Loucy (cell line): ENCODE data around the gene CNTFR.

Source experiments
- H2AFZ ChIP-seq: fragments of 200-600 bp; sonication (generic); 2 replicates; pipeline ENCODE4 v1.6.0; 2016; ENCODE audit warnings: antibody characterized with exemption, mild to moderate bottlenecking, low read length, moderate library complexity
- H3F3A ChIP-seq: fragments of 200-600 bp; 2 replicates; pipeline ENCODE4 v1.6.0; 2016; ENCODE audit warnings: antibody characterized with exemption, low read depth, mild to moderate bottlenecking
- H3K27me3 ChIP-seq: fragments of 200-600 bp; sonication (generic); 2 replicates; pipeline ENCODE4 v1.6.1; 2014; ENCODE audit warnings: low read length, mild to moderate bottlenecking; ENCODE audit not compliant: insufficient read depth, poor library complexity, severe bottlenecking
- H3K36me3 ChIP-seq: fragments of 200-600 bp; sonication (generic); 2 replicates; pipeline ENCODE4 v1.6.1; 2016; ENCODE audit warnings: low read length; ENCODE audit not compliant: insufficient read depth
- H3K4me1 ChIP-seq: fragments of 200-600 bp; sonication (generic); 2 replicates; pipeline ENCODE4 v1.5.1; 2014; ENCODE audit warnings: low read length, mild to moderate bottlenecking; ENCODE audit not compliant: insufficient read depth, poor library complexity, severe bottlenecking
- H3K4me2 ChIP-seq: fragments of 200-600 bp; sonication (generic); 2 replicates; pipeline ENCODE4 v1.6.0; 2014; ENCODE audit warnings: antibody characterized with exemption, low read length, low read depth, mild to moderate bottlenecking; ENCODE audit not compliant: poor library complexity, severe bottlenecking
- H3K4me3 ChIP-seq: fragments of 200-600 bp; sonication (generic); 2 replicates; pipeline ENCODE4 v1.5.1; 2014; ENCODE audit warnings: low read length, mild to moderate bottlenecking, mixed read lengths; ENCODE audit not compliant: poor library complexity, severe bottlenecking
- H3K79me2 ChIP-seq: fragments of 200-600 bp; sonication (generic); 2 replicates; pipeline ENCODE4 v1.6.1; 2014; ENCODE audit warnings: low read length; ENCODE audit not compliant: insufficient read depth
- H3K9ac ChIP-seq: fragments of 200-600 bp; sonication (generic); 2 replicates; pipeline ENCODE4 v1.6.0; 2014; ENCODE audit warnings: mild to moderate bottlenecking, low read depth, low read length, moderate library complexity; ENCODE audit not compliant: poor library complexity, severe bottlenecking
- H3K9me2 ChIP-seq: fragments of 200-600 bp; sonication (generic); replicated peaks from 2 replicates; pipeline ENCODE4 v1.6.1; 2016; ENCODE audit warnings: low read depth, low read length, mixed read lengths
- H3K9me3 ChIP-seq: fragments of 200-600 bp; sonication (generic); 2 replicates; pipeline ENCODE4 v1.6.1; 2014; ENCODE audit warnings: mild to moderate bottlenecking, antibody characterized with exemption, low read length, low read depth; ENCODE audit not compliant: insufficient read depth
- H4K20me1 ChIP-seq: fragments of 200-600 bp; sonication (generic); 2 replicates; pipeline ENCODE4 v1.6.0; 2014; ENCODE audit warnings: antibody characterized with exemption, low read length, mild to moderate bottlenecking; ENCODE audit not compliant: insufficient read depth, poor library complexity, severe bottlenecking
- EZH2phosphoT487 ChIP-seq: fragments of 200-600 bp; IDR thresholded peaks from 2 replicates; pipeline ENCODE4 v1.6.1; 2018; ENCODE audit warnings: antibody characterized with exemption, mild to moderate bottlenecking, moderate library complexity, borderline replicate concordance
- TF ChIP-seq, protein P1 (sequence below): fragments of 200-600 bp; sonication (generic); conservative IDR thresholded peaks from 2 replicates; pipeline ENCODE4 v1.5.1; 2014; ENCODE audit warnings: mild to moderate bottlenecking, antibody characterized with exemption, low read length

The CNTFR gene

DNA sequence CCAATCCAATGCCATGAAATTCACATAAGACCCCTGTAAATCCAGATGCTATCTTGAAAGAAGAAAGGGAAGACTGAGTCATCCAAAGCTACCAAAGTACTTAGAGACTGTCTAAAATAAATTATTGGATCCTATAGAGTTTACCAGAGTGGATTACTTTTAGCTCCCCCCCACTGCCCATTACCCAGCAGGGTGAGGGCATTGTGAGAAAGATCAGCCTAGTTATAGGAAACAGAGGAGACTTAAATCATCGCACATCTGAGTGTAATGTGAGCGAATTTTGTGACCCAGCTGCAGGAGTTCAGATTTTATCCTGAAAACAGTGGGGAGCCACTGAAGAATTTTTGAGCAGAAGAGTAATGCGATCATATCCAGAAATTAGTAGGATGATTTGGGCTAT lies 65.2 kb downstream of the CNTFR start:
- no peaks in the 10 kb centered on the region for H3K27me3 ChIP-seq
- TF ChIP-seq, protein P1, sequence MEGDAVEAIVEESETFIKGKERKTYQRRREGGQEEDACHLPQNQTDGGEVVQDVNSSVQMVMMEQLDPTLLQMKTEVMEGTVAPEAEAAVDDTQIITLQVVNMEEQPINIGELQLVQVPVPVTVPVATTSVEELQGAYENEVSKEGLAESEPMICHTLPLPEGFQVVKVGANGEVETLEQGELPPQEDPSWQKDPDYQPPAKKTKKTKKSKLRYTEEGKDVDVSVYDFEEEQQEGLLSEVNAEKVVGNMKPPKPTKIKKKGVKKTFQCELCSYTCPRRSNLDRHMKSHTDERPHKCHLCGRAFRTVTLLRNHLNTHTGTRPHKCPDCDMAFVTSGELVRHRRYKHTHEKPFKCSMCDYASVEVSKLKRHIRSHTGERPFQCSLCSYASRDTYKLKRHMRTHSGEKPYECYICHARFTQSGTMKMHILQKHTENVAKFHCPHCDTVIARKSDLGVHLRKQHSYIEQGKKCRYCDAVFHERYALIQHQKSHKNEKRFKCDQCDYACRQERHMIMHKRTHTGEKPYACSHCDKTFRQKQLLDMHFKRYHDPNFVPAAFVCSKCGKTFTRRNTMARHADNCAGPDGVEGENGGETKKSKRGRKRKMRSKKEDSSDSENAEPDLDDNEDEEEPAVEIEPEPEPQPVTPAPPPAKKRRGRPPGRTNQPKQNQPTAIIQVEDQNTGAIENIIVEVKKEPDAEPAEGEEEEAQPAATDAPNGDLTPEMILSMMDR, result no peak
- no peak for TF ChIP-seq EZH2phosphoT487
- no peak overlapping the region for H2AFZ ChIP-seq
- no peak overlapping the region for H3K4me2 ChIP-seq
- H3K36me3 ChIP-seq, result no peaks in the 10 kb centered on the region
- no peaks in the 10 kb centered on the region for H3K79me2 ChIP-seq
- H3K4me3 ChIP-seq, result no peak overlapping the region
- no peaks in the 10 kb centered on the region for H3F3A ChIP-seq
- no peak overlapping the region for H3K9ac ChIP-seq
- no peaks in the 10 kb centered on the region for H3K9me3 ChIP-seq
- H3K4me1 ChIP-seq, result peaks cover 9% of the 10 kb centered on the region
- H4K20me1 ChIP-seq, result no peaks in the 10 kb centered on the region
- H3K9me2 ChIP-seq, result no peaks in the 10 kb centered on the region

DNA sequence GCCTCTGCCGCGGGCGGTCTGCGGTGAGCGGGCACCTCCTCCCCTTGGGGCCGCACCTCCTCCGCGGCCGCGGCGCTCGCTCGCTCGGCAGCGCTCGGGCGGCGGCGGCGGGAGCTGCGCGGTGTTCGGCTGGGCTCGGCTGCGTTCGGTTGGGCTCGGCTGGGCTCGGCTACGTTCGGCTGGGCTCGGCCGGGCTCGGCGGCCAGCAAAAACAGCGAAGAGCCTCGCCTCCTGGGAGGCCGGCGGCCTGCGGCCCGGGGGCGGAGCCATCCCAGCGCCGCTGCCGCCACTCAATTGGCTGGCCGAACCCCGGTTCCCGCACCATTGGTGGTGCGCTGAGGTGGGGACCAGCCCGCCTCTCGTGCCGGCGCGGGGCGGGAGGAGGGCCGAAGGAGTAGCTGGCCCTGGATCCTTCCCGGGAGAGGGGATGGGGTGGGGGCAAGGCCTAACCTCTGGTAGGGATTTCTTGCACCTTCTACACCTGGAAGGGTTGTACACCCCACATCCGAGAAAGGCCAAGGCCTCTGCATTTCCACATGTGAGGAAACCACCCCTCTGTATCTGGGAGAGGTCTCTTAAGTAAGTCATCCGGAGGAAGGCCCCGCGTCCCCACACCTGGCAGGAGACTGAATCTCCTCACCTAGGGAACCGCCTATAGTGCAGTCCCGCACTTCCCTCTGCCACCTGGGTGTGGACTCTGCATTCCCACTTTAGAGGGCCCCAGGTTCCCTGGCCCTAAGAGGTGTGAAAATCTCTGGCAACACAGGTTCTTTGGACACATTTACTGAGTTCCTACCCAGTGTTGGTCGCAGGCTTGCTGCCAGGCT lies 66.3 kb downstream of the CNTFR start, which contains the start of gene ENHO:
Gene ENHO, minus strand, starts transcription at position 20 of the 827 bp plus-strand sequence. CDS start 1,295 bp downstream, outside the sequence.
- Histone ChIP-seq H3K9ac (peak within 1 kb of the TSS; percentile 64), H3F3A (no peaks in the 10 kb centered on the region), H2AFZ (peak within 1 kb of the TSS; percentile 66)

DNA sequence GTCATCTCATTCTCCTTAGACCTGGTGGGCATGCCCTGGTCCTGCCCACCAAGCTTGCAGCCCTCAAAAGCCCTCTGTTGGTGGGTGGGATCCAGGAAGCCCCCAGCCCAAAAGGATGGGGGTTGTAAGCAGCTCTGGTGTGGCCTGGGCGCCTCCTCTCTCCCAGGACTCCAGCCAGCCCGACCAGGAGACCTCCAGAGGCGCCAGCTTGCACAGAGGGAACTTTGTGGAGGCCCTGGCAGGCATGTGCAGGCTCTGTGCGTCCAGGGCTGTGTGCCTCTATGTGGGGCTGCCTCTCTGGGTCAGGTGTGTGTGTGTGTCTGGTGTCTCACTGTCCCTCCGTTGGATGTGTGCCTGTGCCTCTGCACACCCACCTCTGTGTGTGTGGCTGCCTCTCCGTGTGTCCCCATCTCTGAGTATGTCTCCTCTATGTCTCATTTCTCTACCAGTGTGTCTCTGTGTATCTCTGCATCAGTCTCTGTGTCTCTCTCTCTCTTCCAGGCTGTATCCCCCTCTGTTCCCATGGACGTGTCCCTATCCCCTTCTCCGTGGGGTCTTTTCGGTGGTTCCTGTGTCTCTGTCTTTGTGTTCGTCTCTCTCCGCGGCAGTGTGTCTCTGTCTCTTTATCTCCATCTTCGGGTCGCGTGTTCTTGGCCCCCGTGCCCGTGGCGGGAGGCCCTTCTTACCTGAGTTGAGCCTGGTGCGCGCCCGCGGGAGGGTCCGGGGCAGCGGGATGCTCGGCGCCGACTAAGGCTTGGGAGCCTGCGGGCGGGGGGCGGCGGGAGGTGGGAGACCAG lies 67.2 kb downstream of the CNTFR start:
- Histone ChIP-seq H3K4me2 (peak overlapping the region; percentile 75), H3K4me3 (peak overlapping the region; percentile 63), H3K9ac (peak overlapping the region; percentile 59), H3K9me2 (no peaks in the 10 kb centered on the region), H2AFZ (peak overlapping the region; percentile 66), H3K4me1 (peaks cover 9% of the 10 kb centered on the region), H3K36me3 (no peaks in the 10 kb centered on the region), H3K9me3 (no peaks in the 10 kb centered on the region), H3K27me3 (no peaks in the 10 kb centered on the region), H3K79me2 (no peaks in the 10 kb centered on the region), H3F3A (no peaks in the 10 kb centered on the region), H4K20me1 (no peaks in the 10 kb centered on the region)
- no peak for TF ChIP-seq EZH2phosphoT487
- TF ChIP-seq, protein P1, result no peak

More for the DNA sequence above, 66.3 kb downstream of the CNTFR start, which contains the start of gene ENHO:
- Histone ChIP-seq H3K27me3 (no peaks in the 10 kb centered on the region), H3K4me3 (peak within 1 kb of the TSS; percentile 65), H4K20me1 (no peaks in the 10 kb centered on the region), H3K9me2 (no peaks in the 10 kb centered on the region), H3K9me3 (no peaks in the 10 kb centered on the region), H3K79me2 (no peaks in the 10 kb centered on the region), H3K4me2 (peak within 1 kb of the TSS; percentile 84), H3K36me3 (no peaks in the 10 kb centered on the region), H3K4me1 (peaks cover 9% of the 10 kb centered on the region)
- TF ChIP-seq EZH2phosphoT487, result no peak
- TF ChIP-seq, protein P1, result no peak
